Spleen (tissue), 7 donors: ENCODE data around the gene C1QTNF12.

ENCODE experiments used
- POLR2A ChIP-seq, 3 donors: fragments of 450-650 bp; IDR thresholded peaks; one replicate each; pipeline ENCODE4 v1.5.1; 2017; ENCODE audit warnings: antibody characterized with exemption in 3 of 3, mild to moderate bottlenecking in 1 of 3
- TF ChIP-seq, protein P1 (sequence below), 11 experiments: fragments of 200-600 bp in 7 of 11; fragments of 450-650 bp in 4 of 11; sonication (generic) in 4 of 11; IDR thresholded peaks in 8 of 11; conservative IDR thresholded peaks in 3 of 11; 1 replicate in 7 of 11; 2 replicates in 4 of 11; pipeline versions ENCODE4 v1.4.0 to v1.8.0; 2016 to 2021; ENCODE audit warnings: antibody characterized with exemption in 11 of 11, inconsistent platforms in 4 of 11, mild to moderate bottlenecking in 1 of 11
- donor health status: DM: no; HTN: no; CAD: no; lungs with moderate emphysema.
- donor health status: DM: no; HTN: no; CAD: no.
- donor health status: DM: no; HTN: no; CAD: no.

DNA sequence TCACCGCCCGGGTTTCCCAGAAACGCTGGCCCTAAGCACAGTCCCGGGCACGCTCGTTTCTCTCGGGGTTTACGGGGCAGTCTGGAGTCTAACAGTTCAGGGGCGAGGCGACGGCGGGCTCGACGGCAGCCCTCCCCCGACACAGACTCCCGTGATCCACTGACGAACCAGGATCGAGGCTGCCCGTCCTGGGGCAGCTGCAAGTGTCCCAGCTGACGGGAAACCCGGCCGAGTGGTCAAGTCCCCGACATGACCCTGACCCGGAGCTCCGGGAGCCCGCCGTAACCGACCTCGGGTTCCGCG lies 26.6 kb upstream of the C1QTNF12 start:
- TF ChIP-seq, protein P1, sequence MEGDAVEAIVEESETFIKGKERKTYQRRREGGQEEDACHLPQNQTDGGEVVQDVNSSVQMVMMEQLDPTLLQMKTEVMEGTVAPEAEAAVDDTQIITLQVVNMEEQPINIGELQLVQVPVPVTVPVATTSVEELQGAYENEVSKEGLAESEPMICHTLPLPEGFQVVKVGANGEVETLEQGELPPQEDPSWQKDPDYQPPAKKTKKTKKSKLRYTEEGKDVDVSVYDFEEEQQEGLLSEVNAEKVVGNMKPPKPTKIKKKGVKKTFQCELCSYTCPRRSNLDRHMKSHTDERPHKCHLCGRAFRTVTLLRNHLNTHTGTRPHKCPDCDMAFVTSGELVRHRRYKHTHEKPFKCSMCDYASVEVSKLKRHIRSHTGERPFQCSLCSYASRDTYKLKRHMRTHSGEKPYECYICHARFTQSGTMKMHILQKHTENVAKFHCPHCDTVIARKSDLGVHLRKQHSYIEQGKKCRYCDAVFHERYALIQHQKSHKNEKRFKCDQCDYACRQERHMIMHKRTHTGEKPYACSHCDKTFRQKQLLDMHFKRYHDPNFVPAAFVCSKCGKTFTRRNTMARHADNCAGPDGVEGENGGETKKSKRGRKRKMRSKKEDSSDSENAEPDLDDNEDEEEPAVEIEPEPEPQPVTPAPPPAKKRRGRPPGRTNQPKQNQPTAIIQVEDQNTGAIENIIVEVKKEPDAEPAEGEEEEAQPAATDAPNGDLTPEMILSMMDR (IDR thresholded peaks at IDR 0.05 in 8 of 11, conservative IDR thresholded peaks at IDR 0.05 in 3 of 11), result no peak
- TF ChIP-seq POLR2A (IDR thresholded peaks at IDR 0.05), result no peak
